OCI-M1 (cell line): Measurements from ENCODE around the gene NPHP4.
A peak's percentile ranks its signal among the peaks of the same experiment; 100 is the strongest.

ENCODE experiments used
- DNase-seq: peaks from one replicate; lab custom pipeline; 2025; lab: John Stamatoyannopoulos, UW

NPHP4 gene

GRCh38 chr1:5911871-5912271, 80.4 kb downstream of the NPHP4 start:
- no peak for DNase-seq

- DNase-seq: no peak
These were observed 81.1 kb downstream of the NPHP4 start for GRCh38 chr1:5911157-5911556.

GRCh38 chr1:5910666-5911065, 81.6 kb downstream of the NPHP4 start:
- no peak for DNase-seq

- DNase-seq: no peak
These were observed 82.0 kb downstream of the NPHP4 start for GRCh38 chr1:5910276-5910620.

GRCh38 chr1:5909576-5910275, 82.5 kb downstream of the NPHP4 start:
- no peak for DNase-seq

- DNase-seq: no peak
These were observed 83.5 kb downstream of the NPHP4 start for GRCh38 chr1:5908461-5909375.

- no peak for DNase-seq
These were observed 84.3 kb downstream of the NPHP4 start for GRCh38 chr1:5907966-5908365.

- no peak for DNase-seq
These were observed 84.8 kb downstream of the NPHP4 start for GRCh38 chr1:5907386-5907785.

- DNase-seq: no peak
These were observed 85.3 kb downstream of the NPHP4 start for GRCh38 chr1:5906966-5907365.

GRCh38 chr1:5906116-5906515, 86.1 kb downstream of the NPHP4 start:
- no peak for DNase-seq

- no peak for DNase-seq
These were observed 86.8 kb downstream of the NPHP4 start for GRCh38 chr1:5905436-5905835.

GRCh38 chr1:5904551-5904950, 87.7 kb downstream of the NPHP4 start:
- DNase-seq: no peak

GRCh38 chr1:5903680-5904079, 88.5 kb downstream of the NPHP4 start:
- DNase-seq: no peak

- no peak for DNase-seq
These were observed 89.2 kb downstream of the NPHP4 start for GRCh38 chr1:5903031-5903430.

GRCh38 chr1:5901841-5902240, 90.4 kb downstream of the NPHP4 start:
- no peak for DNase-seq

GRCh38 chr1:5901150-5901549, 91.1 kb downstream of the NPHP4 start:
- no peak for DNase-seq

GRCh38 chr1:5898266-5898665, 94.0 kb downstream of the NPHP4 start:
- DNase-seq: no peak

- no peak for DNase-seq
These were observed 95.2 kb downstream of the NPHP4 start for GRCh38 chr1:5896706-5897660.

GRCh38 chr1:5895446-5896406, 96.5 kb downstream of the NPHP4 start:
- DNase-seq: no peak

GRCh38 chr1:5893699-5894278, 98.4 kb downstream of the NPHP4 start:
- DNase-seq: peak; percentile 11

GRCh38 chr1:5892329-5892728, 99.9 kb downstream of the NPHP4 start:
- DNase-seq: no peak
